H1 (cell line): ENCODE measurements around the gene TCERG1L. TPM values are rescaled to one million over a fixed set of nuclear protein-coding genes. Genes with fewer than 3 reads are reported as not detected.

ENCODE experiments used
- CHD7 ChIP-seq: fragments of 300-600 bp; sonication (generic); IDR thresholded peaks from 2 replicates; pipeline ENCODE4 v1.7.1; 2012; ENCODE audit warnings: low read length, moderate library complexity, mild to moderate bottlenecking, inconsistent platforms; ENCODE audit not compliant: insufficient replicate concordance
- POU5F1 ChIP-seq: IDR thresholded peaks from 2 replicates; pipeline ENCODE4 v1.6.1; 2011; ENCODE audit warnings: low read depth, mild to moderate bottlenecking, low read length, moderate library complexity
- RBBP5 ChIP-seq: IDR thresholded peaks from 2 replicates; pipeline ENCODE4 v1.7.1; 2012; ENCODE audit warnings: low read depth, mild to moderate bottlenecking, inconsistent platforms, low read length, moderate library complexity, borderline replicate concordance
- SAP30 ChIP-seq: fragments of 300-600 bp; sonication (generic); IDR thresholded peaks from 2 replicates; pipeline ENCODE4 v1.7.1; 2012; ENCODE audit warnings: low read length, moderate library complexity, mild to moderate bottlenecking, inconsistent platforms; ENCODE audit not compliant: insufficient read depth, insufficient replicate concordance
- polyA plus RNA-seq, 7 experiments: library from polyadenylated mRNA; depleted of rRNA in 3 of 7; stranded (reverse) in 5 of 7; unstranded in 2 of 7; fragments of >200 nt in 5 of 7; fragments of 200-250 nt in 2 of 7; gene quantifications; 1 replicate in 5 of 7; 2 replicates in 1 of 7; 4 replicates in 1 of 7; pipeline versions ENCODE4 v1.2.1 to v1.2.3, GENCODE V29; 2011 to 2013; ENCODE audit warnings: missing spikeins in 2 of 7, mixed read lengths in 2 of 7
- total RNA-seq: library from RNA; stranded (reverse); fragmentation: NEBNext Ultra II Directional; extraction: Animal tissue kit (Norgen Biotek cat#: 25700); gene quantifications from 2 replicates; pipeline ENCODE4 v1.2.1, GENCODE V29; 2021

Gene TCERG1L
- total and polyA plus RNA-seq, 2 of the 8 experiments (the other 6 are each of a cell fraction or from before 2014, with no cell fraction given): 3.9 to 6.9 TPM

GRCh38 chr10:131288648-131289047 is 22.9 kb downstream of the TCERG1L start (continued):
- TF ChIP-seq CHD7 (no peak), RBBP5 (no peak), POU5F1 (no peak), SAP30 (no peak)
- TF ChIP-seq, all 59 proteins: peak for 0
